GM21515 (cell line): ENCODE results near the gene ITGB3BP.
A peak's percentile ranks its signal among the peaks of the same experiment; 100 is the strongest.
"Not testable (repeated sequence)": the region's sequence is repeated elsewhere in the genome, so short reads cannot be mapped to it uniquely, and the experiment has no call there.

Experiments
- ATAC-seq: cut with Tn5 transposase; IDR thresholded peaks from one replicate; pipeline ENCODE4 v1.9.1; 2021; ENCODE audit not compliant: unreplicated experiment

Gene ITGB3BP, protein sequence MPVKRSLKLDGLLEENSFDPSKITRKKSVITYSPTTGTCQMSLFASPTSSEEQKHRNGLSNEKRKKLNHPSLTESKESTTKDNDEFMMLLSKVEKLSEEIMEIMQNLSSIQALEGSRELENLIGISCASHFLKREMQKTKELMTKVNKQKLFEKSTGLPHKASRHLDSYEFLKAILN

DNA sequence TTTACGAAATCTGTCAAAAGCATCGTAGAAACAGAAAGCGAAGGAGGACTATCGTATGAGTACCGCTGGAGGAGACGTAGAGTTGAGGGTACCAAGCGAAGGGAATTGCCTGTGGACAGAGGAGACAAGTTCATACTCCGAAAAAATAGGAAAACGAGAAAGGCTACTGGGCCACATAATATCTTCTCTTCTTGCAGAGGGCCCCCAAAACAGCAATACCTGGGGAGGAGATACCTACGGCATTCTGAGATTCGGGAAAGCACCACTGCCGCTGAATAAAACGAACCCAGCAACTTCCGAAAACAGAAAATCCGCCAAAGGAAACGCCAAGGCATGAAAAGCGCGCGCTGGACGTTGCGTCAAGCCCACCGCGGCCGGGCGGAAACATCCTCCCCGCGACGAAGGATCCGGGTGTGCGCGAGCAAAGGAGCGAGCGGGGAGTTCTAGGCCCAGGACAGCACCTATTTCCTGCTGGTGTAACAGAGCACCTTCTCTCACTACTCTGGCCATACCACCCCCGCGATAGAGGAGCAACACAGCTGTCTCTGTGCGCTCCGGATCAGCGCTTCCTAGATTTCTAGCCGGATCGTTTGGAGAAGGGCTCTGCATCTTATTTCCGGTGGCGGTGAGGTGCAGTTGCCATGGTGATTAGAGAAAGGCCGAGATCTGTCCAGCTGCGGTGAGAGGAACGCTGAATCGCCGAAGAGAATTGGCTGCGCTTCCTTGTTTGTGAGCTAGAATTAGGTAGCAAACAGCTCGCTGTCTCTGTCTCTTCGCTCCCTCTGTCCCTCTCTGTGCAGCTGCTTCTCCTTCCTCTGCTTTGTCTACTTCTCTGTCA lies at the start of gene ITGB3BP, which contains the start of gene EFCAB7:
TSS of gene ITGB3BP (minus strand) at position 335 of the 838 bp plus-strand sequence. CDS start at position 243, 92 bp downstream.
TSS of gene EFCAB7 (plus strand) at position 635 of the 838 bp plus-strand sequence. CDS start 2,048 bp downstream, outside the sequence.
- peak; percentile 83 for ATAC-seq

DNA sequence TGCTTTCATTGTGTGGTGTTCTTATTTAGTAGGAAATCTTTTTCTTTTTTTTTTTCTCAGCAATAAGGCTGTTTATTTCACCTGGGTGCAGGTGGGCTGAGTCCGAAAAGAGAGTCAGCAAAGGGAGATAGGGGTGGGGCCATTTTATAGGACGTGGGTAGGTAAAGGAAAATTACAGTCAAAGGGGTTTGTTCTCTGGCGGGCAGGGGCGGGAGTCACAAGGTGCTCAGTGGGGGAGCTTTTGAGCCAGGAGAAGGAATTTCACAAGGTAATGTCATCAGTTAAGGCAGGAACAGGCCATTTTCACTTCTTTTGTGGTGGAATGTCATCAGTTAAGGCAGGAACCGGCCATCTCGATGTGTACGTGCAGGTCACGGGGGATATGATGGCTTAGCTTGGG lies 49.7 kb upstream of the ITGB3BP start:
- not testable (repeated sequence) for ATAC-seq

DNA sequence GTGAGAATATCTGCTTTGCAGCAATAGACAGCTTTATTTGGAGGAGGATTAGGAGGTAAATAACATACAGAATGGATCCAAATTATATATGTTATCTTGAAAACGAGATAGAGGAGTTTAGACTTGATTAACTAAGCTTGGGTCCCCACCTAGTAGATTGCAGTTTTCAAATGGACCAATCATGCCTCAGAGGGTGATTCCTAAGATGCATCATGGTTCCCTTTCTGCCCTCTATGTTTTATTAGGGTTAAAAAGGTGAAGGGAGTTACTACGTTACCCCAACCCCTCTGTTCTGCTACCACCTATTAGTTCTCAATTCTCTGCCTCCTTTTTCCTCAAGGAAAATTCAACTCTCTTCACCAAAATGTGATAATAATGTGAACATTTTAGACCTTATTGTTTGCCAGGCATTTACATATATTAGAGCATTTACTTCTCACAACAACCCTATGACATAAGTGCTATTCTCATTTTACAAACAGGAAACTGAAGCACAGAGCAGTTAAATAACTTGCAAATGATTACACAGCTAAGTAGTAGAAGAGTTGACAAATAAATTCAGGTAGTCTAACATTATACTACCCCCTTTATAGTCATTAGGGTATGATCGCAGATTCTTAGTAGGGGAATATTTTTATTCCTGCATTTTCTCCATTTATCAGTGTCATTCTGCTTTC lies 46.8 kb upstream of the ITGB3BP start:
- ATAC-seq = no peak

DNA sequence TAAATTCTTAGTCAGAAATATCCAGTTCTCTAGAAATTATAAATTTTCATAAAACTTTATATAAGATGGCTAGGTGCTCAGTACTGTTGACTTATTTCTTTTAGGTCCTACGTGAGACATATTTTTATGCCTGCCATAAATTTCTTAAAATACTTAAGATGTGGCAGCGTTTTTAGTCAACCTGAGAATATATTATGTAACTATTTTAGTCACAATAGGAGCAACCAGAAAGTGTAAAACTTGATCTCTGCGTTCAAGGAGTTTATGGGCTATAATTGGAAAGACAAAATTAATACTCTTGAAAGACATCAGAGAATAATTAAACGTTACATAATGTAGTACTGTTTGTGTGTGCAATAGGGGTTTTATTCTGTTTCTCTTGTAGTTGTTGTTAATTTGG lies 46.0 kb upstream of the ITGB3BP start:
- no peak for ATAC-seq

DNA sequence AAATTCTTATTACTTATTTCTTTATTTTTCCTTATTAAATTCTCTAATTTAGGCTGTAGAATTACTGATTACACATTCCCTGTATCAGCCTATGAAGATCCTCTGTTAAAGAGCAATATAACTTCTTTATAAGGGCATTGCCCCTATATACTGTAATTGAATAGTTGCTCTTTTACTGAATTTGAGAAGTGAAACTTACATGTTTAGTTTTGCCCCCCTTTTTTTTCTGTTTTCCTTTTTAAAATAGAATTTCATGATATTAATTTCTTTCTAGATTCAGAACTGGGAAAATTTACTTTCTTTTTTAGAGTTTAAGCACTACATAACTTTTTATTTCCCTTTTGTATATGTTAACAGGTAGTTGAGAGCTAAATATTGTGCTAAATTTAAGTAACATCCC lies 40.7 kb upstream of the ITGB3BP start:
- ATAC-seq = no peak

DNA sequence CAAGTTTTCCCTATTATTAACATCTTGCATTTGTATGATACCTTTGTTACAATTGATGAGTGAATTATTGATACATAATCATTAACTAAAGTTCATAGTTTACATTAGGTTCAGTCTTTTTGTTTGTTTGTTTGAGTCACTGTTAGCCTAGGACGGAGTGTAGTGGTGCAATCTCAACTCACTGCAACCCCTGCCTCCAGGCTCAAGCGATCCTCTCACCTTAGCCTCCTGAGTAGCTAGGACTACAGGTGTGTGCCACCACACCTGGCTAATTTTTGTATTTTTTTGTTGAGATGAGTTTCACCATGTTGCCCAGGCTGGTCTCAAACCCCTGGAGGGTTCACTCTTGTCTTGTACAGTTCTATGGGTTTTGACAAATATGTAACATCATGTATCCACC lies 36.3 kb upstream of the ITGB3BP start:
- ATAC-seq = no peak

DNA sequence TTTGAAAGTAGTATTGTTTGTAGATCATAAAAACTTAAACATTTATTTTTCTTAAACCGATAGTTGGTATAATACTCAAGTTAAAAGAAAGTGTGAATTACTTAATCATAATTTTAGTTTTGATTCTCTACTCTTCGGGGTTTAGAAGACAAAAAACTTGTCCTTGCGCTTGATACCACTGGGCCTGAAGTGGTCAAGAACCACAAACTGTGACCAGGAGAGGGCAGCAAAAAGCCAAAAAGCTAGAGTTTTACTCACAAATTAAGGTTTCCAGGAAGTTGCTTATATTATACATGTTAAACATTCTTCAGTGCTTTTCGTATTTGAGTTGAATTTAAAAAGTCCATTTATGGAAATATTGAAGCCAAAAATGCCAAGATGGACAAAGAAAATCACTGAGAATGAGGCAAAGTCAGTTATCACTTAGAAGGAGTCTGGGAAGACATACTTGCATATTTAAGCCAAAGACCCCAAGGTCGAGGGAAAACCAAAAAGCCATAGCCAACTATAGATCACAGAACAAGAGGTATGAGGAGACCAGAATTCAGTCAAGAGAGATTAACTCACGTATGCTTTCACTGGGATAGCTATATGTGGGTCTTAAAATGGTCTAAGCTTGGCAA lies 34.5 kb upstream of the ITGB3BP start:
- ATAC-seq = no peak

DNA sequence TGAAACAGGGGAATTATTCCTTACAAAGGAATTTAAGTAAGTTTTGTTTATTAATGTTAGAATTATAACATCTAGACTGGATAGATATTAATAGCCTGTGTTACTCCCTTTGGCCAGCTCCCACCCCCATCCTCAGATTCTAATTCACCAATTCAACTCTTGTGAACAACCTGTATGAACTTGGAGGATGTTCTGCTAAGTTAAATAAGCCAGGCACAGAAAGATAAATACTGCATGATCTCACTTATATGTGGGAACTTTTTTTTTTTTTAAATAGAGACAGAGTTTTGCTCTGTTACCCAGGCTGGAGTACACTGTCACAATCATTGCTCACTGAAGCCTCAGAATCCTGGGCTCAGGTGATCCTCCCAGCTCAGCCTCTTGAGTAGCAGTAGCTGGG lies 32.5 kb upstream of the ITGB3BP start:
- ATAC-seq = no peak

DNA sequence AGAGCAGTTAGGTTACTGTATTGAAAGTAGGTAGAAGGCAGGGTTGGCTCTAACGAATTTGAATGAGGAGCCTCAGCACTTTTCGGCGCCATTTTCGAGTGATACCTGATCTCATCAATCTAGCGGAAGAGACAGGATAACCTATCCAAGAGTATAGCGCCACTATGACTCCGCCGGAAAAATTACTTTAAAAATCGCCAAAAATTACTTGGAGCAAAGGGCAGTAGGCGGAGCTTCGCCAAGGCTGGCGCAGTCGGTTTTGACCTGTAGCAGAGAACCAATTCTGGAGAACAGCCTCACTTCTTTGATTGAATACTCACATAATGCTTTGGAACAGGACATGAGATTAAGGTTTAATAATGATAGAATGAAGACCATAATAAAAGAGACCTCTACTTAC lies 25.9 kb upstream of the ITGB3BP start:
- ATAC-seq = no peak

DNA sequence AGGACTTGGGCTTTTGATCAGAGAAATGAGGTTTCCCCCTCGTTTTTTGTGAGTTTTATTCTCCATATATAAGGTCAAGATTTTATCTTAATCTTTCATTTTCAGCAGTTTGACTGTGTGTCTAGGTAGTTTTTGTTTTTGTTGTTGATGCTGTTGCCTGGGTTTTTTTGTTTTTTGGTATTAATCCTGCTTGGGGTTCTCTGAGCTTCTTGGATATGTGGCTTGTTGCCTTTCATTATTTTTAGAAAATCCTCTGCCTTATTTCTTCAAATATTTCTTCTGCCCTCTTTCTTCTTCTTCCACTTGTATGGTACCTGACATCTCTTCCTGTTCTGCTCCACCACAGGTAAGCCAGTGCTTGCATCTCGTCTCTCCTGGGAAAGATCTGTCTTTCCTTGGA lies 25.3 kb upstream of the ITGB3BP start:
- ATAC-seq = no peak

DNA sequence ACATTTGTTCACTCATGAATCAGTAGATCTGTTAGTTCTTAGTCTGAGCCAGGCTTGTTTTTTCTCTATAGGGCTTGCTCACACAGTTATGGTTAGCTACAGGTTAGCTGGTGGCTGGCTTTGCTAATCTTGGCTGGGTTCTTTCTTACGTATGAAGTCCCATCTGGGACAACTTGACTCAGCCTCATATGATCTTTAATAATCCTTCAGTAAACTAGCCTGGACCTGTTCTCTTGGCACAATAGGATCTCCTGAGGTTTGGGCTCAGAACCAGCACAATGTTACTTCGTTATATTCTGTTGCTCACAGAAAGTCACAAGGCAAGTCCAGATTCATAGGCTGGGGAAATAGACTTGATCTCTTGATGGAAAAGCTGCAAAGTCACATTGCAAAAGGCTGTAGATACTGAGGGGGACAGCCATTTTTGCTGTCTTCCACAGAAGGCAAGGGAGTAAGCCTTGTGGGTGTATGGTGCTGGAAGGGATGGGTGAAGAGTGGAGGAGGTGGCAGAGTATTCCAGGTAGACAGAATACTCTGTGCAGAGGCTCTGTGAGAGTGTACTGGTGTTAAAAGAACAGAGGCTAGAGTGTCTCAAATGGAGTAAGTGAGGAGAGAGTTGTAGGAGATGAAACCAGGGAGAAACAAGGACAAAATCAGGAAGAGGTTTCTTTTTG lies 24.7 kb upstream of the ITGB3BP start:
- ATAC-seq = no peak

DNA sequence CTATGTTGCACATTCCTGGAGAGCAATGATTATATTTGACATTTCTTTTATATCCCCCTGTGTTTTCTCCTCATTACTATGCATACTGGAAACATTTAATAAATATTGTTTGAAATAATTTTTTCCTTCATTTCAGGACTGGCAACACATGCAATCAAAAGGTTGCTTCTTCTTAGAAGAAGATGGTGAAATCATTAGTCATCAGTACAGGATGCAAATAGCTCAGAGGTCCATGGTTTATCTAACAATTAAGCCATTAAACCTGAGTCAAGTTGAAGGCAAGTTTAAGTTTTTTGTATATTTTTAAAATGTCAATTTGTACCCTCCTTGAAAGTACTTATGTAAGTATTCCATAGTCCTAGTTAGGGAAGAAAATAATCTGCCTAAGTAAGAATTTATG lies 22.8 kb upstream of the ITGB3BP start:
- ATAC-seq = no peak

DNA sequence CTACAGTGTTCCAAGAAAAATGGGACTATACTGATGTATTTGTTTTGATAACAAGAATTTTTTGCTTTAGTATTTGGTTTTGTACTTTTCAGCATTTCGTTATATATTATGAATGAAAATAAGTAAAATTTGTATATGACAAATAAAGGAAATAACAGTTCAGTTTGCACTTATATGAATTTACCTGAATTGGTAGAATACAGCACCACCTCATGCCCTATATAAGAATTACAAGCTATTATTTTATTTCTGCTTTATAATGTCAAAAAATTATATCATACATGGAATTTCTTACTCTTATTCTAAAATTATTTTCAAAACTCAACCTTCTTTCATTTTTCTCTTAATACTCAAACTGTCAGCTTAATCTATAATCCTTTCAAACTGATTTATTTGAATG lies 14.9 kb upstream of the ITGB3BP start:
- no peak for ATAC-seq

DNA sequence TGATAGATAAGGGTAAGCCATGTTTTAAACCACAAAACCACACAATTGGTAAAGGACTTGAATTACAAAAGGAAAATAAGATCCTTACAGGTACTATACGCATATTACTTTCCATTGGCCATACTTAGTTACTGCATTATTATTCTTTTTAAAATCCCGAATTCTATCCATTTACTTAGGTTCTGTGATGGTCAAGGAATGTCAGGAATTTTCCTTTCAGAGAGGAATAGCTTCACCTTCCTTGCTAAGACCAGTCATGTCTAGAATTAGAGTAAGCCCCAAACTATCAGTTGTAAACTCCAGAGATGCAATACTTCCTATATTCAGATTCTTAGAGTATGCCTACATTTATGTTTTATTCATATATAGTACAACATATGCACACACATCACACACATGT lies 14.0 kb upstream of the ITGB3BP start:
- no peak for ATAC-seq

DNA sequence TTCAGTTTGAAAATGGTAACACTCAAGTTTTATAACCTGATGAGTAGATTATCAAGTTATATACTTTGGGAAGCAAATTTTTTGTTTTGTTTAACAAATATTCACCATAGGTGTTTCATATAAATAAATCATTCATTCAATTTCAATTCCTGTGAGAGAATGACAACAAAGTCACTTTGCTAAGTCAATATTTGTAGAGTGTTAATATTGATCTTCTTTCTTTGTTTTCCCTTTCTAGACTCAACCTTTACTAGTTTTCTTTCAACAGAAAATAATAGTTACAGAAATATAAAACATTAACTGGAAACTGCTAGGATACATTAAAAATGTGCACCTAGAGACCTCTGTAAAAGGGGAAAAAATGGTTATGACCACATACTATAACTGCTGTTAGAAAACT lies 11.4 kb upstream of the ITGB3BP start:
- no peak for ATAC-seq

DNA sequence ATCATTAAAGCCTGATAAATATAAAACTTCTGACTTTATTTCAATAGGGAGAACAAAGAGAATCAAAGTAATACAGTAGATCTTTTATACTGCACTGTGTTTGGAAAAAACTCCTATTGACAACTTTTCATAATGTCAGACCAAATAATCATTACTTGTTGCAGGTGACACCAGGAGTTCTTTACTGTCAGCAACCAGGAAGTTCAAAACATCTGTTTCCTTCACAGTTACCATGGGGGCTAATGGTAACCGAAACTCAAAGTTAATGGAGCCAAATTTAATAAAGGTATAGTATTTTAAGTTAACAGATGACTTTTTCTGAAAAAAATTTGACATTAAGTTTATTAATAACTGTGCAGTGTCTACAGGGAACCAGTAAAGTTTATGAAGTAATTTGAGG lies 10.9 kb upstream of the ITGB3BP start:
- ATAC-seq = no peak

DNA sequence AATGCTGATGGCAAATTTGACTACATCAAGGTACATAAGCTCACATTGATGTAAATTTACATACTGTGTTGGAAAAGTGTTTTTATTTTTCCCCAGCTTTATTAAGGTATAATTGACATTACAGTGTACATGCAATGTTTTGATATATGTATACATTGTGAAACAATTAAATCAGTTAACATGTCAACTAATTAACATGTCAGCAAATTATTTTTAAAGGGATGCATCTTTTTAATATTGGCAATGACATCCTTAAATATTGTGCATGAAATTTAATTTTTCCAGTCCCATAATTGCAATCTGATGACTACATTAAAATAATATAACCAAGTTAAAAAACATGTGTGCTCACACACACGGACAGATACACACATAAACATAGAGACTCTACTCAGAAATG lies 9.7 kb upstream of the ITGB3BP start:
- no peak for ATAC-seq

DNA sequence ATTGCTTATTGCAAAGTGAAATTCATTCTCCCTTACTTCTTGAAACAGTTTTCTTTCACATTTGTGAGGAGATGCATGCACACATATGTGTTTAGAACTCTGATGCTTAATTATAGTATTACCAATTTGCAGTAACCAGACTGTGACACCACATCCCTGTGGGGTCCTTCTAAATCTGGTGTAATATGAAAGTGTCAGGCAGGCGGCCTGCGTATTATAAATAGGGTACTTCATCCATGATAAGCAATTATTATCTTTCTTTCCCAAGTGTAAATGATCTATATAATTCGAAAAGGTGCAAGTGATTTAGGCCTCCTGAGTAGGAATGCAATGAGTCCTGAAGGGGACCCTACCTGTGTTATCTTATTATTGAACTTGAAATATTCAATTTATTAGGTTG lies 1.2 kb upstream of the ITGB3BP start:
- ATAC-seq = no peak

DNA sequence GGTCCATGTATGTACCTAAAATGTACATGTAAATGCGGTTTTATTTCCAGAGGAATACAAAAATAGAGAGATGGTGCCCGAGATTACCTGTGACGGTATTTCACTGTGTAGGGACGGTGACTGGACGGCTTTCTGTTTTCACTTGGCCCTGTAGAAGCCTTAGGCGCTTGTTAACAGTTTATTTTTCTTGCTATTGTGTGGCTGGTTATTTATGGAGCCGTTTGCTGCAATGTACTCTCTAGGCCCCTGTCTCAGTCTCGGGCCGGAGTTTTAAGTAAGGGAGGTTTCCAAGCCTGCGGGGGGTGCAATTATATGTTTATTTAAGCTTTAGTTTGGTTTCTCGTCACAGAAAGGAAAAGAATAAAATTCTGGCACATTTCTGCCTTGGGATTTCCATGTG lies 713 bp upstream of the ITGB3BP start:
- ATAC-seq = peak; percentile 25

DNA sequence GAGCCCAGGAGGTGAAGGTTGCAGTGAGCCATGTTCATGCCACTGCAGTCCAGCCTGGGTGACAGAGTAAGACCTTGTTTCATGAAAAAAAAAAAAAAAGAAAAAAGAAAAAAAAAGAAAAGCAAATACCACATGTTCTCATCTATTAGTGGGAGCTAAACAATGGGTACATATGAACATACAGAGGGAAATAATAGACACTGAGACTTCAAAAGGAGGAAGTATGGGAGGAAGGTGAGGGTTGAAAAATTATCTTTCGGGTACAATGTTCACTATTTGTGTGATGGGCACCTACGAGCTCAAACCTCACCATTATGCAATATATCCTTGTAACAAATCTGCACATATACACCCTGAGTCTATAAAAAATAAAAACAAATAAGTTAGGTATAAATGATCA lies 6.4 kb downstream of the ITGB3BP start:
- ATAC-seq = no peak

DNA sequence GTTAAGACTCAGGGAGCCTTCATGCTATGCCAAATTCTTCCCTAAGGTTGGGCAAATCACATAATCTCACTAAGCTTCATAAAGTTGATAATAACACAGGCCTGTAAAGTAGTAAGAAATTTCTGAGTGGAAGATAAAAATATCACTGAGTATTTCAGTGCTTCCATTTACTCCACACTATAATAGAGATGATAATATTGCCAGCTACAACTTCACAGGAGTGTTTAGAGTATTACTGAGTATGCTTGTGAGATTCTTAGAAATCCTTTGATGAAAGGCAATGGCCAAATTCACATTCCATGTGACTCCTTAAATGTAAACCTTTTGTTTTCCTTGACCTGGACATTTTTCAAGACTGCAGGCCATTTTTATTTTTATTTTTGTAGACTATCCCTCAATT lies 10.4 kb downstream of the ITGB3BP start:
- ATAC-seq = no peak
